Activated T-cell treated with anti-CD3 and anti-CD28 coated beads, Interleukin-2, amount 50 U/mL, for 48 hours (primary cell): ENCODE data around the gene BCL11B.

ENCODE experiments used
- DNase-seq, 2 experiments: peaks; one replicate each; pipeline ENCODE4 v3.0.0-alpha.2; 2020

Gene BCL11B

DNA sequence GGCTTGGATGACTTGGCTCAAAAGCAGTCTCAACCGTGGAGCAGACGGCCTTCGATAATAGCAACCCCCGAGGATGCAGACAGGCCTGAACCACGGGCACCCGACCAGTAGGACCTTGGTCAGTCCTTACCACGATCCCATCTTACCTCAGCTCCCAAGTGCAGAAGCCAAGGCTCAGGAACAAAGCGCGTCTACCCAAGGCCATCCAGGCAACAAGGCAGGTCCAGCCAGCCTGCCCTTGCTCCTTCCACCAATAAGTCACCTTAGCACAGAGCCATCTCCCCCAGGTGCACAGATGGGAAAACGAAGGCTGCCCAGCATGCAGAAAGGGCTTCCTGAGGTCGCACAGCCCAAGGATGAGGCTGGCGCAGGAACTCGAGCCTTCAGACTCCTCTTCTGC, 77.3 kb downstream of the BCL11B start:
- DNase-seq = no peak

- peak in 1 of 2 experiments; percentile 54 for DNase-seq
Measured at GRCh38 chr14:99194136-99194535, 77.9 kb downstream of the BCL11B start.

DNA sequence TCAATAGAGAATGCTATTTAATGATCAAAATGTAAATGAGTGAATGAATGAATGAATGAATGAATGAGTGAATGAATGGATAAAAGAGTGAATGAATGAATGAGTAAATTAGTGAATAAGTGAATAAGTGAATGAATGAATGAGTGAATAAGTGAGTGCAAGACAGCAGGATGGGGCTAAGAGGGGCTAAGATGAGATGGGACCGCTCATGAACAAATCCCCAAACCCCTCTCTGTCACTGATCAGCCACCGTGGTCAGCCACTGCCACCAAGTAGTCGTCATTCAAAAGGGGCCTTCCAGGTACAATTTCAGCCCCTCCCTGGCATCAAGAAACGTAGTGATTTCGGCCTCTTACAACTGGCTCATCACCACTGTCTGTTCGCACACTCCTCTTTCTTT, 79.2 kb downstream of the BCL11B start:
- DNase-seq = peak in 1 of 2 experiments; percentile 47

GRCh38 chr14:99192028-99192621, 79.9 kb downstream of the BCL11B start:
- DNase-seq = peak in 1 of 2 experiments; percentile 59

DNA sequence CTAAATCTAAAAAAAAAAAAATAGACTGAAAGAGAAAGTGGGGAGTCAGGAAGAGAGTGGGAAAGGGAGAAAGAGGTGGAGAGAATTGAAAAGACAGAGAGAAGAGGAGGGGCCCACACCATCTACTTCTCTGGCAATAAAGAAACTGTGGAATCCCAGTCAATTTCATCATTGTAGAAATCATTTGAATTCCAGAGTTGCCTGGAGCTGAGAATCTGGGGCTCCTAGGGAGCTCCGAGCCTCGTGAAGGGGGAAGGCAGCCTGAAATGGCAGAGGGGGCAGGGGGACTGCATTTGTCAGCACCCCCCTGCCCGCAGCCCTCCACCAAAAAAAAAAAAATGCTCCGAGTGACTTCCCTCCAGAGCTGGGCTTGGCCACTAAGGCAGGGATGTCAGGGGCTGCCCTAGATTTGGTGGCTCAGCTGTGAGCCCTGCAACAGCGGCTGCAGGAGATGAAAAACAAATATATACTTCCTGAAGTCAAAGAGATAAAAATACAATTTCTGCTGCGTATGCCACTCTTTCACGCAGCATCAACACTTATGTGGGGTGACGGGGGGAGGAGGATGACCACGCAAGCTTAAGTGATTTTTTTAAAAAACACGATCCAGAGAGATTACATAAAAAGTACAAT, 80.5 kb downstream of the BCL11B start:
- peak in 1 of 2 experiments; percentile 40 for DNase-seq

- DNase-seq = peak in 1 of 2 experiments; percentile 53
Measured at GRCh38 chr14:99190696-99191394, 81.2 kb downstream of the BCL11B start.

DNA sequence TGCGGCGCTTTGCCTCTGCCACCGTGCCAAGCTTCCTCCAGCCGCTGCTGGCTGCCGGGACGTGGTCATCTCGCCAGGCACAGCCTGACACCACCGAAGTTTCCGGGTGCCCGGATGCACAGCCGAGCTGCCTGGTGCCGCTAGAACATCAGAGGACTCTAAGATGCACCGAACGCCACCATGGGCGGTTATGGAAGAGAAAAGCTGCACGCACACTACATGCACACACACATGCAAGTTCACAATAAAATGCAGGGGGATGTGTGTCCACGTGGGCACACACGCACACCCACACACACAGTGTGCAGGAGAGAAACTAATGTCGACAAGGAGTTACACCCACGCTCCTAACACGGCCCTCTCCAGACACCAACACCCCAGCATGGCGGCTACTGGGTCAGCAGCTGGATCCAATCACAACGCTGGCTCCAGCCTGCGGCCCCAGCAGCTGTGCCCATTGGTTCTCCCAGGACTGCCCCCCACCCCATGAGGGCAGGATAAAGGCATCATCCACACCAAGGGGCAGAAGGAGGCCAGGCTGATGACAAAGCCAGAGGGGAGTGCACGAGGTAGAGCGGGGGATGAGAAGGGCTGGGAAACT, 82.7 kb downstream of the BCL11B start:
- DNase-seq = peak in 1 of 2 experiments; percentile 75

- peak; percentile 63 to 74 for DNase-seq
Measured at GRCh38 chr14:99188731-99189191, 83.2 kb downstream of the BCL11B start.

DNA sequence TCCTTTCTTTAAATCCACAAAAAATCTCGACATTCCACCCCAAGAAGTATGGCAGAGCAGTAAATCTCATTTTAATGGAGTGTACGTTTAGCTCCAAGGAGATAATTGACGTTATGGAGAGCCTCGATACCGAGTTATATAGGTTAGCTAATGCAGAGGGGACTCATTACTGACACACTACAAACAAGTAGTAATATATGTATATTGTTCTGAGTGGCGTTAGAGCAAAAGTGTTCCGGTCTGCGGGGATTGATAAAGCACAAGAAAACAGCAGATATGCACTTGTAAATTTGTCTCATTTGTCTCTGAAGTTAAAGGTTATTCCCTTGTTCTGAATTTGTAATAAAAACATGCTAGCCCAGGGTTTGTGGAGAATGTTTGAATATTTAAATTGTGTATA, 84.1 kb downstream of the BCL11B start:
- peak; percentile 33 to 37 for DNase-seq

GRCh38 chr14:99186956-99187690, 84.9 kb downstream of the BCL11B start:
- peak; percentile 38 to 39 for DNase-seq

DNA sequence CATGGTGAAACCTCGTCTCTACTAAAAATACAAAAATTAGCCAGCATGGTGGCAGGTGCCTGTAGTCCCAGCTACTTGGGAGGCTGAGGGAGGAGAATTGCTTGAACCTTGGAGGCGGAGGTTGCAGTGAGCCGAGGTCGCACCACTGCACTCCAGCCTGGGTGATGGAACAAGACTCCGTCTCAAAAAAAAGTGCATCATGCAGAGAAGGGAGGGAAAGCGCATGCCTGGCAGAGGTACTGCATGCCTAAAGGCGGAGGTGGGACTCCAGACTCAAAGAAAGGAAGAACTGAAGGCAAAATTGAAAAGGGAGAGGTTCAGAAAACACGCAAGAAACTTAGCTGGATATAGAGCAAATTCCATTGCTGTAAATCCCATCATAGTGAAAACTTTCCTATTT, 85.7 kb downstream of the BCL11B start:
- peak; percentile 25 to 31 for DNase-seq

GRCh38 chr14:99185436-99186068, 86.4 kb downstream of the BCL11B start:
- DNase-seq = peak; percentile 51 to 54

DNA sequence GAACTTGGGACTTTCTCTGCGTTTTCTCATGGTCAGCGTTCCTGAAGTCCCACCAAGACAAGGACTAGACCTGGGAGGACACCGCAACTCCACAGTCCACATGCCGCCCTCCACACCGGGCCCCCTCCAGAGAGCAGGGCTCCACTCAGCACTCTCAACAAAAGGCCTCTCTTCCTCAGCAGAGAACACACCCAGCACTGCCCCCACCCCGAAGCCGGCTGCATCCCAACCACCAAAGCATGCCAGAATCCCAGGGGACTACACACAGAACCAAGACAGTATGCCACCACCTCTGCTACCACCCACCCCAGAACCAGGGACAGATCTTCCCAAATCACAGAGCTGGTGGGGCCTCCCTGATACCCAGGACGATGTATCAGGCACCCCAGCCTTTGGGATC, 88.3 kb downstream of the BCL11B start:
- peak; percentile 38 for DNase-seq

- peak; percentile 22 to 28 for DNase-seq
Measured at GRCh38 chr14:99183311-99183710, 88.7 kb downstream of the BCL11B start.

GRCh38 chr14:99182548-99183250, 89.3 kb downstream of the BCL11B start:
- DNase-seq = peak; percentile 53 to 60

- DNase-seq = peak in 1 of 2 experiments; percentile 19
Measured at GRCh38 chr14:99181804-99182520, 90.0 kb downstream of the BCL11B start.

- peak; percentile 48 to 49 for DNase-seq
Measured at GRCh38 chr14:99181241-99181640, 90.8 kb downstream of the BCL11B start.

GRCh38 chr14:99179946-99180345, 92.1 kb downstream of the BCL11B start:
- peak in 1 of 2 experiments; percentile 39 for DNase-seq

DNA sequence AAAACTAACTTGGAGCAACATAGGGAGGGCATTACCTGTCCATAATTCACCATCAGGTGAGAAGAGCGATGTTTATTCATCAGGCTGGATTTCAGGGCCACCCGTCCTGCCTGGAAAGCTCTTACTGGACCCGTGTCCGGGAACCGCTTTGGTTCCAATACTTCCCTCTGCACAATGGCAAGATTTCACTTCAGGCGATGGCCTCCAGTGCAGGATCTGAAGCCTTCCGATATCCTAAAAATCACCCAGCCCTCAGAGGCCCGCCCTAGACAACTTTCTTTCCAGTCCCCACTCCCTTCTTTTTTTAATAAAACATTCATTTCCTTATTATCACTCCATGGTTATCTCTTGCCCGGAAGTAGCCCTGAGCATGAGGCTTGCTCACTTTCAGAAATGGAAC, 92.5 kb downstream of the BCL11B start:
- peak; percentile 26 to 30 for DNase-seq

- DNase-seq = peak; percentile 21 to 27
Measured at GRCh38 chr14:99177886-99178835, 93.8 kb downstream of the BCL11B start.
